Psoas muscle (tissue), 8 donors: ENCODE results near the gene NCOA7. TPM values are rescaled to one million over a fixed set of nuclear protein-coding genes. Genes with fewer than 3 reads are reported as not detected.

Experiments used
- ATAC-seq, 4 donors: fragments of 200-7000 bp; cut with Tn5 transposase; one replicate each; pipeline ENCODE4 v1.9.1; 2020; ENCODE audit warnings: moderate library complexity in 3 of 4, mild to moderate bottlenecking in 2 of 4
- DNase-seq, 2 donors: peaks; one replicate each; pipeline ENCODE4 v3.0.0-alpha.2; 2020
- H3K27ac ChIP-seq: fragments of 200-600 bp; one replicate; pipeline ENCODE4 v1.8.0; 2022
- H3K27me3 ChIP-seq, 3 donors: fragments of 200-600 bp in 1 of 3; one replicate each; pipeline versions ENCODE4 v1.6.1 to v1.8.0; 2013 to 2022; ENCODE audit warnings: low read length in 2 of 3, mild to moderate bottlenecking in 2 of 3, moderate library complexity in 1 of 3; ENCODE audit not compliant: insufficient read depth in 3 of 3
- H3K36me3 ChIP-seq, 2 donors: fragments of 200-600 bp in 1 of 2; one replicate each; pipeline versions ENCODE4 v1.6.1 to v1.8.0; 2013 to 2022; ENCODE audit warnings: low read depth in 1 of 2, mild to moderate bottlenecking in 1 of 2, moderate library complexity in 1 of 2; ENCODE audit not compliant: insufficient read depth in 1 of 2
- H3K4me1 ChIP-seq: fragments of 200-600 bp; one replicate; pipeline ENCODE4 v1.8.0; 2022
- H3K4me3 ChIP-seq: fragments of 200-600 bp; one replicate; pipeline ENCODE4 v1.8.0; 2022; ENCODE audit warnings: mild to moderate bottlenecking
- H3K9me3 ChIP-seq: fragments of 200-600 bp; one replicate; pipeline ENCODE4 v1.8.0; 2022
- WGBS, 3 donors: extraction: QIAGEN DNeasy Blood & Tissue Kit; methylation state at CpG; one replicate each; pipeline versions ENCODE4 v1.1.6 to v1.1.7; 2013; 5-methylcytosine and 5-hydroxymethylcytosine counted together
- intact Hi-C, 2 donors: fragments of 100-400 bp; cut with DNase I; formaldehyde crosslinking; loops; one replicate each; pipeline versions ENCODE4 v1.11.0 to v1.14.2; 2022
- polyA plus RNA-seq, 3 donors: library from polyadenylated mRNA; stranded (reverse); fragments of 200-250 nt; gene quantifications; one replicate each; pipeline ENCODE4 v1.2.3, GENCODE V29; 2013
- total RNA-seq, 4 donors: library from RNA; stranded (reverse); fragmentation: NEBNext Ultra II Directional in 2 of 4; extraction: Animal tissue kit (Norgen Biotek cat#: 25700) in 2 of 4; gene quantifications; one replicate each; pipeline versions ENCODE4 v1.2.1 to v1.2.4, GENCODE V29; 2021 to 2023
- TF ChIP-seq, protein P1 (sequence below): fragments of 200-600 bp; IDR thresholded peaks from one replicate; pipeline ENCODE4 v1.8.0; 2022; ENCODE audit warnings: antibody characterized with exemption
- donor health status: healthy with polysubstance abuse.
- donor health status: DM: no; HTN: no; CAD: no; lungs with moderate emphysema.
- donor health status: Bipolar disorder and iron deficiency.
- donor health status: healthy.
- donor health status: DM: yes; HTN: yes; CAD: no.
- donor health status: DM: no; HTN: no; CAD: no.
- donor health status: DM: no; HTN: no; CAD: no.
- donor health status: DM: yes; HTN: yes; CAD: no.

NCOA7 gene
- total and polyA plus RNA-seq, 7 donors, result 3.1 to 22.5 (median 8.2) TPM

DNA sequence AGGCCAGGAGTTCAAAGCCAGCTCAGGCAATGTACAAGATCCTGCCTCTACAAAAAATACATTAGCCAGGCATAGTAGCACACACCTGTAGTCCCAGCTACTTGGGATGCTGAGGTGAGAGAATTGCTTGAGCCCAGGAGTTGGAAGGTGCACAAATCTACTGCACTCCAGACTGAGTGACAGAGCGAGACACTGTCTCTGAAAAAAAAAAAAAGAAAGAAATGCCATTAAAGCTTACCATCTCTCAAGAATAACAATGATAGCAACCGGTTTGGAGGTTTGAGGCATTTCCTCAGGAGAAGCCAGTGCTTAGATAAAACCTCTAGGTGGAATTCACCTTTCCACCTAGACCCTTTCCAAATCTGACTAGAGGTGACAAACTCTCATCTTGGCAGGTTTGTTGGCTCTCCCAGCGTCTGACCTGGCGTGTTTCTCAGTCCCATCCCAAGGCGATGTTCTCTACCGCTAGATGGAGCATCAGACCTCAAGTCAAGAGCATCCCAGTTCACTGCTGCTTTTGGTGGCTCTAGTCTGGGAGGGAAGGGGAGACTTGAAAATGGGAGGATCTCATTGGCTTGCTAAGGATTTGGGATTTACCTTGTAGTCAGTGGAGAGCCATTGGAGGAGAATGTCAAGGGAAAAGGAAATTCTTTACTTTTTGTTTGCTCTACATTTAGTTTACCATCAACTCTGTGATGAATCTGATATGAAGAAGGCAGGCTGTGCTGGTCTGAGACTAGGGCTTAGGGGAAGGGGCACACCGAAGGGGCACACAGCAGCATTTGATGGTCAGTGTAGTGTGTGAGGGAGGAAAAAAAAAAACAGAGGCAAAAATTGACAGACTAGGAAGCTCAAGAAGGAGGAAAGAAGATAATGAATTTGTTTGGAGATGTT, 67.9 kb downstream of the NCOA7 start:
- TF ChIP-seq, protein P1, sequence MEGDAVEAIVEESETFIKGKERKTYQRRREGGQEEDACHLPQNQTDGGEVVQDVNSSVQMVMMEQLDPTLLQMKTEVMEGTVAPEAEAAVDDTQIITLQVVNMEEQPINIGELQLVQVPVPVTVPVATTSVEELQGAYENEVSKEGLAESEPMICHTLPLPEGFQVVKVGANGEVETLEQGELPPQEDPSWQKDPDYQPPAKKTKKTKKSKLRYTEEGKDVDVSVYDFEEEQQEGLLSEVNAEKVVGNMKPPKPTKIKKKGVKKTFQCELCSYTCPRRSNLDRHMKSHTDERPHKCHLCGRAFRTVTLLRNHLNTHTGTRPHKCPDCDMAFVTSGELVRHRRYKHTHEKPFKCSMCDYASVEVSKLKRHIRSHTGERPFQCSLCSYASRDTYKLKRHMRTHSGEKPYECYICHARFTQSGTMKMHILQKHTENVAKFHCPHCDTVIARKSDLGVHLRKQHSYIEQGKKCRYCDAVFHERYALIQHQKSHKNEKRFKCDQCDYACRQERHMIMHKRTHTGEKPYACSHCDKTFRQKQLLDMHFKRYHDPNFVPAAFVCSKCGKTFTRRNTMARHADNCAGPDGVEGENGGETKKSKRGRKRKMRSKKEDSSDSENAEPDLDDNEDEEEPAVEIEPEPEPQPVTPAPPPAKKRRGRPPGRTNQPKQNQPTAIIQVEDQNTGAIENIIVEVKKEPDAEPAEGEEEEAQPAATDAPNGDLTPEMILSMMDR, result peak; percentile 68
- peaks cover 0 to 8% of the 10 kb centered on the region in 2 donors for H3K36me3 ChIP-seq
- ATAC-seq (peak; percentile 48 to 84 (median 69)), DNase-seq (no peak)
- no peaks in the 10 kb centered on the region for H3K4me1 ChIP-seq
- intact Hi-C loops, result loop anchor here (5.0 to 10.0 kb wide), 4 partner anchors 66 to 116 kb away; partner anchors contain the start of gene NCOA7 (in 1 of the 2)
- H3K27me3 ChIP-seq, result no peaks in the 10 kb centered on the region
- no peaks in the 10 kb centered on the region for H3K9me3 ChIP-seq
- 31 to 36% (median 33%) methylated on average over 7 of the region's 7 CpGs for WGBS, 3 donors
- no peak overlapping the region for H3K4me3 ChIP-seq
- no peak overlapping the region for H3K27ac ChIP-seq

DNA sequence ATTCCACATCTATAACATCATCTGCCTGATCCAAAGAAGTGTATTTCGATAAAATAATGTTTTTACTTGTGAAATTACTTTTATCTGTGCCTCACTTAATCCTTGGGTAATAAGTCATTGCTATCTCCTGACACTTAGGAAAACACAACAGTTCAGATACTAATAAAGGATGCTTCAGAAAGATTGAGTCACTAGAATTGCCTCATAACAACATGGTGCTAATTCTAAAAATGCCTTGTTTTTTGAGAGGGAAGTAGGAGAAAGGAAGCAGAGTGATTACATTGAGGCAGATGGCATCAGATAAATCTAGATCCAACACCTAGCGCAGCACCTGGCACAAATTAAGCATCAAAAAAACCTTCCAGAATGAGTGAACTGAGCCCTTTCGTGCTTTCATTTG, 69.0 kb downstream of the NCOA7 start:
- H3K27me3 ChIP-seq, result no peaks in the 10 kb centered on the region

GRCh38 chr6:125863023-125863422, 72.3 kb downstream of the NCOA7 start:
- intact Hi-C loops, result loop anchor here in 1 of 2 donors (10.0 kb wide), 1 partner anchor 92 kb away; the partner anchor contains the start of gene HINT3

More for the DNA sequence above, 69.0 kb downstream of the NCOA7 start:
- Histone ChIP-seq H3K4me3 (no peak overlapping the region), H3K36me3 (peaks cover 0 to 8% of the 10 kb centered on the region in 2 donors), H3K27ac (no peak overlapping the region), H3K4me1 (no peaks in the 10 kb centered on the region), H3K9me3 (no peaks in the 10 kb centered on the region)
- ATAC-seq, result no peak
- TF ChIP-seq, protein P1, result no peak
- intact Hi-C loops, result loop anchor here (5.0 to 10.0 kb wide), 5 partner anchors 67 to 115 kb away; partner anchors contain the start of genes HINT3 (in 1 of the 2) and NCOA7 (in 1 of the 2)
- DNase-seq, result no peak
- WGBS, 3 donors, result 86 to 92% (median 88%) methylated on average over 3 of the region's 3 CpGs

GRCh38 chr6:125865015-125865414, 74.3 kb downstream of the NCOA7 start:
- H3K36me3 ChIP-seq, result peaks cover 0 to 2% of the 10 kb centered on the region in 2 donors
- H3K9me3 ChIP-seq, result no peaks in the 10 kb centered on the region
- intact Hi-C loops, result loop anchor here in 1 of 2 donors (10.0 kb wide), 1 partner anchor 90 kb away; the partner anchor contains the start of gene HINT3
- H3K27ac ChIP-seq, result no peak overlapping the region
- ATAC-seq, result no peak
- no peaks in the 10 kb centered on the region for H3K27me3 ChIP-seq
- no peaks in the 10 kb centered on the region for H3K4me1 ChIP-seq
- H3K4me3 ChIP-seq, result no peak overlapping the region
- no peak for DNase-seq
- TF ChIP-seq, protein P1, result no peak
- 47 to 53% (median 51%) methylated on average over 4 of the region's 4 CpGs for WGBS, 3 donors

More at GRCh38 chr6:125863023-125863422, 72.3 kb downstream of the NCOA7 start:
- Histone ChIP-seq H3K9me3 (no peaks in the 10 kb centered on the region), H3K27me3 (no peaks in the 10 kb centered on the region), H3K4me1 (no peaks in the 10 kb centered on the region), H3K4me3 (no peak overlapping the region), H3K27ac (no peak overlapping the region), H3K36me3 (no peaks in the 10 kb centered on the region)
- DNase-seq (no peak), ATAC-seq (no peak)
- TF ChIP-seq, protein P1, result no peak
